Measurements from ENCODE around the gene ASPSCR1.

DNA sequence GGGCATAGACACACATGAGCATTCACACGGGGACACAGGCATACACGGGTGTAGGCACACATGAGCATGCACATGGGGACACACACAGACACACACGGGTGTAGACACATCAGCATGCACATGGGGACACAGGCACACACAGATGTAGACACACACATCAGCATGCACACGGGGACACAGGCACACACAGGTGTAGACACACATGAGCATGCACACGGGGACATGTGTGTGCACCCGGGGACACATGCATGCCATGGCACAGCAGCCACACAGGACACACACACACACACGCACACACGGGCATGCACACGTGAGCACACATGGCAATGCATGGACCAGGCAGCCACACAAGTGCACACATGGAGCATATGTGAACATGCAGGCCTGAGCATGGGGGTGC lies 65.2 kb downstream of the ASPSCR1 start:
- TF ChIP-seq ZNF629 (CRISPR knock-in tag; conservative IDR thresholded peaks at IDR 0.05), result no peak
- TF ChIP-seq, protein P1, sequence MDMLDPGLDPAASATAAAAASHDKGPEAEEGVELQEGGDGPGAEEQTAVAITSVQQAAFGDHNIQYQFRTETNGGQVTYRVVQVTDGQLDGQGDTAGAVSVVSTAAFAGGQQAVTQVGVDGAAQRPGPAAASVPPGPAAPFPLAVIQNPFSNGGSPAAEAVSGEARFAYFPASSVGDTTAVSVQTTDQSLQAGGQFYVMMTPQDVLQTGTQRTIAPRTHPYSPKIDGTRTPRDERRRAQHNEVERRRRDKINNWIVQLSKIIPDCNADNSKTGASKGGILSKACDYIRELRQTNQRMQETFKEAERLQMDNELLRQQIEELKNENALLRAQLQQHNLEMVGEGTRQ (IDR thresholded peaks at IDR 0.05; ENCODE audit: low read depth, low read length), result no peak
- TF ChIP-seq, protein P1 (CRISPR knock-in tag; IDR thresholded peaks at IDR 0.05; ENCODE audit: borderline replicate concordance), result no peak
- TF ChIP-seq, protein P2, sequence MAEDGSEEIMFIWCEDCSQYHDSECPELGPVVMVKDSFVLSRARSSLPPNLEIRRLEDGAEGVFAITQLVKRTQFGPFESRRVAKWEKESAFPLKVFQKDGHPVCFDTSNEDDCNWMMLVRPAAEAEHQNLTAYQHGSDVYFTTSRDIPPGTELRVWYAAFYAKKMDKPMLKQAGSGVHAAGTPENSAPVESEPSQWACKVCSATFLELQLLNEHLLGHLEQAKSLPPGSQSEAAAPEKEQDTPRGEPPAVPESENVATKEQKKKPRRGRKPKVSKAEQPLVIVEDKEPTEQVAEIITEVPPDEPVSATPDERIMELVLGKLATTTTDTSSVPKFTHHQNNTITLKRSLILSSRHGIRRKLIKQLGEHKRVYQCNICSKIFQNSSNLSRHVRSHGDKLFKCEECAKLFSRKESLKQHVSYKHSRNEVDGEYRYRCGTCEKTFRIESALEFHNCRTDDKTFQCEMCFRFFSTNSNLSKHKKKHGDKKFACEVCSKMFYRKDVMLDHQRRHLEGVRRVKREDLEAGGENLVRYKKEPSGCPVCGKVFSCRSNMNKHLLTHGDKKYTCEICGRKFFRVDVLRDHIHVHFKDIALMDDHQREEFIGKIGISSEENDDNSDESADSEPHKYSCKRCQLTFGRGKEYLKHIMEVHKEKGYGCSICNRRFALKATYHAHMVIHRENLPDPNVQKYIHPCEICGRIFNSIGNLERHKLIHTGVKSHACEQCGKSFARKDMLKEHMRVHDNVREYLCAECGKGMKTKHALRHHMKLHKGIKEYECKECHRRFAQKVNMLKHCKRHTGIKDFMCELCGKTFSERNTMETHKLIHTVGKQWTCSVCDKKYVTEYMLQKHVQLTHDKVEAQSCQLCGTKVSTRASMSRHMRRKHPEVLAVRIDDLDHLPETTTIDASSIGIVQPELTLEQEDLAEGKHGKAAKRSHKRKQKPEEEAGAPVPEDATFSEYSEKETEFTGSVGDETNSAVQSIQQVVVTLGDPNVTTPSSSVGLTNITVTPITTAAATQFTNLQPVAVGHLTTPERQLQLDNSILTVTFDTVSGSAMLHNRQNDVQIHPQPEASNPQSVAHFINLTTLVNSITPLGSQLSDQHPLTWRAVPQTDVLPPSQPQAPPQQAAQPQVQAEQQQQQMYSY (CRISPR knock-in tag; IDR thresholded peaks at IDR 0.05), result no peak
